Central memory CD8-positive, alpha-beta T cell (primary cell): ENCODE results near the gene TBX6.
"Not testable (repeated sequence)": the region's sequence is repeated elsewhere in the genome, so short reads cannot be mapped to it uniquely, and the experiment has no call there.

Experiments used
- ATAC-seq: fragments of 150-1000 bp; cut with Tn5 transposase; replicated peaks from 2 replicates; pipeline ENCODE4 v1.10.0; 2022; ENCODE audit warnings: mild to moderate bottlenecking, moderate FRiP score, moderate number of reproducible peaks; ENCODE audit not compliant: poor library complexity, severe bottlenecking; ENCODE audit errors: extremely low read depth
- DNase-seq, 2 donors: peaks; one replicate each; pipeline ENCODE4 v3.0.0; 2021; ENCODE audit warnings: low spot score in 2 of 2
- H3K27ac Mint-ChIP-seq: one replicate; pipeline ENCODE4 v1.8.0; 2022; ENCODE audit warnings: low read depth, mild to moderate bottlenecking, moderate library complexity, mixed read lengths
- H3K27me3 Mint-ChIP-seq: one replicate; pipeline ENCODE4 v1.8.0; 2022; ENCODE audit warnings: mixed read lengths
- H3K36me3 Mint-ChIP-seq: one replicate; pipeline ENCODE4 v1.8.0; 2022; ENCODE audit warnings: mild to moderate bottlenecking, moderate library complexity, mixed read lengths; ENCODE audit not compliant: insufficient read depth
- H3K4me1 Mint-ChIP-seq: one replicate; pipeline ENCODE4 v1.8.0; 2022; ENCODE audit warnings: mixed read lengths
- H3K4me3 Mint-ChIP-seq: one replicate; pipeline ENCODE4 v1.8.0; 2022; ENCODE audit warnings: mild to moderate bottlenecking, moderate library complexity, mixed read lengths
- H3K9me3 Mint-ChIP-seq: one replicate; pipeline ENCODE4 v1.8.0; 2022; ENCODE audit warnings: mixed read lengths

TBX6 gene

DNA sequence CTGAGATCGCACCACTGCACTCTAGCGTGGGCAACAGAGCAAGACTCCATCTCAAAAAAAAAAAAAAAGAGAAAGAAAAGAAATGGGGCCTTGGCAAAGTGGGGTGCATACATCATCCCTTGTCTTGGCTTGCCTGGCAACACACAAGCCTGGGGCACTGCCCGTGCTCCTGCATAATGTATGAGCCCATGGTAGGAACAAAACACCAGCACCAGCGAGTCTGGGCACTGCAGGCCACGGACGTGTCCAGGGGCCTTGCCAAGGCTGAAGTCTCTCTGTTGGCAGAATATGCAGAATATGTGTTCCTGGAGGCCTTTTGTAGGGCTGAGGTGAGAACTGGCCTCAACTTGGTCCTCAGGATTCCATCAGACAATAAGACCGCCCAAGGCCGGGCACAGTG, 41.9 kb downstream of the TBX6 start:
- Mint-ChIP-seq H3K36me3 (peaks cover 11% of the 10 kb centered on the region), H3K27ac (no peak overlapping the region), H3K4me1 (peaks cover 20% of the 10 kb centered on the region), H3K9me3 (no peaks in the 10 kb centered on the region), H3K27me3 (no peaks in the 10 kb centered on the region), H3K4me3 (no peak overlapping the region)
- ATAC-seq (no peak), DNase-seq (no peak)

DNA sequence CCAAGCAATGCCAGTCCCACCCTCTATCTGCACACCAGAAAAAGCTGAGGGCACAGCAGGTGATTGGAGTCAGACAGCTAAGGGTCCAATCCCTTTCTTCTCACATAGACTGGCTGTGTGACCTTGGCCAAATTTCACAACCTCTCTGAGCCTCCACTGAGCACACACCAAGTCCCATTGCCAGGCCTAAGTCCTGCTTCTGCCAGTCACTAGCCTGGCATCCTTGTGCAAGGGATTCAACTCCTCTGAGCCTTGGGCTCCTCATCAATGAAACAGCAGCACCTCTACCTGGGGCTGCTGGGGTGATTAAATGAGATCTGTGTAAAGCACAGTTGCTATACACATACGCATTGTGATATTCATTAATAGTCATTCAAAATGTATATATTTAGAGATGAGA, 45.1 kb downstream of the TBX6 start:
- DNase-seq (no peak), ATAC-seq (no peak)
- H3K4me1 Mint-ChIP-seq = no peaks in the 10 kb centered on the region
- peaks cover under 1% of the 10 kb centered on the region for H3K36me3 Mint-ChIP-seq
- H3K27ac Mint-ChIP-seq = no peak overlapping the region
- H3K27me3 Mint-ChIP-seq = no peaks in the 10 kb centered on the region
- no peaks in the 10 kb centered on the region for H3K9me3 Mint-ChIP-seq
- no peak overlapping the region for H3K4me3 Mint-ChIP-seq

DNA sequence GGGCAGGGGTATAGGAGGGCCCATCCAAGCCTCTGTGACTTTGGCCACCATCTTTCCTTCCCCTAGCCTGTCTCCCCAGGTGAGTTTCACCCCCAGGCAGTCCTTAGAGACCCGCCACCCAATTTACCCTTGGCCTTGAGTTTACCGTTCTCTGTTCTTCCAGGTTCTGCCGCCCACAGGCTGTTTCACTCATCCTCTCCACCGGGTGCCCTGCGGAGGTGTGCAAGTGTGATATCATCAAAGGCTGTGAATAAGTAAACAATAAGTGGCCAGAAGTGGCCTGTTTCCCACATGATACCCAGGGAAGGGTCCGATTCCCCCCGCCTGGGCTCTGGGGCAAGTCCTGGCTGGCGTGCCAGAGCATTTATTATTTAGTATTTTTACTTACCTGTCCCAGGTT, 45.5 kb downstream of the TBX6 start:
- no peak for ATAC-seq
- Mint-ChIP-seq H3K36me3 (no peaks in the 10 kb centered on the region), H3K27me3 (no peaks in the 10 kb centered on the region), H3K27ac (no peak overlapping the region), H3K9me3 (no peaks in the 10 kb centered on the region), H3K4me1 (no peaks in the 10 kb centered on the region), H3K4me3 (no peak overlapping the region)
- no peak for DNase-seq

DNA sequence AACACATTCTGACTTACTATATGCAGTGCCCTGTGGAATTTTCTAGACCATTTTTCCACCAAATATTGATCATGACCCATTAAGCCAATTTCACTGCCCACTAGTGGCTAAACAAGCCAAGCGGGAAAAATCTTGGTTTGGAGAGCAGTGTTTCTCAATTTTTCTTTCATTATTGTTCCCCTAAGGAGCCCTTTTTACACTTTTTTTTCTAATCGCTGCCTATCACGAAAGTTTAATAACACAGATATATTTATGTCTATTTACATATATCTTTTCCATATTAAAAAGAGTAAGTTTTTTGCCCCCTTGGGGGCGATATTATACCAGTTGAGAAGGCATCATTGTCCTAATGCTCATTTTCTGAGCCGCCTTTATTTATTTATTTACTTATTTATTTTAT, 49.9 kb downstream of the TBX6 start:
- H3K4me1 Mint-ChIP-seq = no peaks in the 10 kb centered on the region
- H3K27ac Mint-ChIP-seq = no peak overlapping the region
- no peak for DNase-seq
- H3K4me3 Mint-ChIP-seq = no peak overlapping the region
- no peaks in the 10 kb centered on the region for H3K9me3 Mint-ChIP-seq
- no peaks in the 10 kb centered on the region for H3K36me3 Mint-ChIP-seq
- no peaks in the 10 kb centered on the region for H3K27me3 Mint-ChIP-seq
- ATAC-seq = no peak

DNA sequence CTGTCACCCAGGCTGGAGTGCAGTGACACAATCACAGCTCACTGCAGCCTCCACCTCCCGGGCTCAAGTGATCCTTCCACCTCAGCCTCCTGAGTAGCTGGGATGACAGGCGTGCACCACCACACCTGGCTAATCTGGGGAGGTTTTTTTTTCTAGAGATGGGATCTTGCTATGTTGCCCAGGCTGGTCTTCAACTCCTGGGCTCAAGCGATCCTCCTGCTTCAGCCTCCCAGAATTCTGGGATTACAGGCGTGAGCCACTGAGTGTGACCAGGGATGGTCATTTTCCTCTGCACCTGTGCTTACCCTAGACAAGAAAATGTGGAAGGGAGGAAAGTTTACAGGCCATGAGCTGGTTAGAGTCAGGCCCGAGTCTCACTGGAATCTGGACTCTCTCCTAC, 51.0 kb downstream of the TBX6 start:
- H3K27me3 Mint-ChIP-seq, H3K9me3 Mint-ChIP-seq, H3K4me3 Mint-ChIP-seq, ATAC-seq, H3K4me1 Mint-ChIP-seq, DNase-seq, H3K27ac Mint-ChIP-seq, H3K36me3 Mint-ChIP-seq: not testable (repeated sequence)

DNA sequence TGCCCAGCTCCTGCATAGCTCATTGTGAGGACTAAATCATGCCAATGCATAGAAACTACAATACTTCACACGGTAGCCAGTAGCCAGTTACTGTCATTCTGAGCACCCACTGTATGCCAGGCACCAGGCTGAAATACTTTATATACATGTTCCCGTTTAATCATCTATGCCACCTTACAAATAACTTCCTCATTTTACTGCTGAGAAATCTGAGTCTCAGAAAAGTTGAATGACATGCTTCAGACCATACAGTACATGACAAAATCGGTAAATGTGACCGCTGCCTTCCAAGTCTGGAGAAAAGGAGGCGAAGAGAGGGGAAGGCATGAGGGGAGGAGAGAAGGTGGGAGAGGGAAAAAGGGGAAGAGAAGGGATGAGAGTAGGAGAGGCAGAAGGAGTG, 51.5 kb downstream of the TBX6 start:
- no peak overlapping the region for H3K4me3 Mint-ChIP-seq
- ATAC-seq (no peak), DNase-seq (no peak)
- no peaks in the 10 kb centered on the region for H3K36me3 Mint-ChIP-seq
- H3K9me3 Mint-ChIP-seq = no peaks in the 10 kb centered on the region
- peaks cover 8% of the 10 kb centered on the region for H3K27me3 Mint-ChIP-seq
- no peak overlapping the region for H3K27ac Mint-ChIP-seq
- no peaks in the 10 kb centered on the region for H3K4me1 Mint-ChIP-seq
